GM19099 (cell line): ENCODE measurements around the gene FAT2.

Source experiments
- POLR2A ChIP-seq: IDR thresholded peaks from 3 replicates; pipeline ENCODE4 v1.6.1; 2011; ENCODE audit warnings: low read depth; ENCODE audit not compliant: insufficient read length; ENCODE audit errors: extremely low read depth

Gene FAT2

DNA sequence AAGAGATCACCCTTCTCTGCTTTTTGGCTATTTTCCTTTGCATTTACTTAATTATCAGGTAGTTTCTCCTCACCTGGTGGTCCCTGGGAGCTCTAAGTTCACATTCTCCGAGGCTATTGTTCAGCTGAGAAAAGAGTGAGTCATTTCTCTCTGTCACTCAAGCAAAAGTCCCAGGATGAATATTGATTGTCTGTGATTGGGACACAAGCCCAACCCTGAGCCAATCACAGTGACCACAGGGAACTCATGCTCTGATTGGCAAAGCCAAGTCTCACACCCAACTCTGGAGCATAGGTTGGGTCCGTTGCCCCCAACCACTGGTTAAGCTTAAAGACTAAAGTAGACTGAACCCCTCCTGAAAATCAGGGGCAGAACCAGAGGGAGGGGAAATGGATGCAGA, 27.8 kb upstream of the FAT2 start:
- TF ChIP-seq POLR2A: no peak

DNA sequence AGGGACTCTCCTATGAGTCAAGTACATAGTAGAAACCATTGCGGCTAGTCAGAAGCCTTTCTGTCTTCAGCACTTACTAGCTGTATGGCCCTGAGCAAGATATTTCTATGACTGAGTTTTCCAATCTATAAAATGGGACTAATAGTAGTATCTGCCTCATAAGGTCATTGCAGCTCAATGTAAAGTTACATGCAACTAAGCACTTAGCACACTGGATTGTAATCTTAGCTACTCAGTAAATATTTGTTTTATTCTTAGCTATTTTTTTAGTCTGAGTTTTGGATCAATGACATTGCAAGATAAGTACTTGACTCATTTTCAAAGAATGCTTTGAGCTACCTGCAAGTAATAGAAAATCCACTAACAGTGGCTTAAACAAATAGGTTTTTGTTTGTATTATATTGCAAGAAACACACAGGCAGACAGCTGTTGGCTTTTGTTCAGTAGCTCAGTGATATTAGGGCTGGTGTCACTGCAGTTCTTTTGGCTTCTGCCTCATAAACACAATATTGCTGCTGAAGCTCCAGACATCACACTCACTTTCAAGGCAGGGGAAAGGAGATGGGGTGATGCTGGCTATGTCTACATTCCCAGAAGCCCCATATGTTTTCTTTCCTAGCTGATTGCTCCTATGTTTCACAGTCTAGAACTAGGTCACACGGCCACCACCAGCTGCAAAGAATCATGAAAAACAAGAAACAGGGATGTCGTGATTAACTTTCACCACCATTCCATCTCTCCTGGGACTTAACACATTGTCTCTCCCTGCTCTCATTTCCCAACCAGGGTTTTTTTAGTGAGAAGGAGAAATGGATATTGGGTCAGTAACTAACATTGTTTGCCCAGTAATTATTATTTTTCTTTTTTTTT, 26.9 kb upstream of the FAT2 start:
- no peak for TF ChIP-seq POLR2A

DNA sequence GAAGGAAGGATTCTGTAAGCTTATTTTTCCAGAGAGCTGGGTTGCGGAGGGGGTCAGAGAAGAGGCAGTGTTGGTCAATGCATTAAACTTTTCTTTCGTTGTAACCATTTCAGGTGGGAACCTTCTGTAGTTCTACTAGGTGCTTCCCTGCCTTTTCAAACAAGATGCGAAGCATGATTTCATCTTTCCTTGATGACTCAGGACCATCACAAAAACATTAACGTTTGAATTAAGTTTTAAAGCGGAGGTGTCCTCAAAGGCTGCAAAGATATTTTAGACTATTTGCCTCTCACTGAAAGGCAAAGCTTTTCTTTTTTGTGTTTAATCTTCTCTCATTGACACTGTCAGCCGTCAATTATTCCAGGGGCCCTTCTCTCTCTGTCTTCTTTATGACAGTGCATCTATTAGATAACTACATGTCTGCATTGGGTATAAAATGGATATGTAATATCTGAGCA, 26.3 kb upstream of the FAT2 start:
- no peak for TF ChIP-seq POLR2A

DNA sequence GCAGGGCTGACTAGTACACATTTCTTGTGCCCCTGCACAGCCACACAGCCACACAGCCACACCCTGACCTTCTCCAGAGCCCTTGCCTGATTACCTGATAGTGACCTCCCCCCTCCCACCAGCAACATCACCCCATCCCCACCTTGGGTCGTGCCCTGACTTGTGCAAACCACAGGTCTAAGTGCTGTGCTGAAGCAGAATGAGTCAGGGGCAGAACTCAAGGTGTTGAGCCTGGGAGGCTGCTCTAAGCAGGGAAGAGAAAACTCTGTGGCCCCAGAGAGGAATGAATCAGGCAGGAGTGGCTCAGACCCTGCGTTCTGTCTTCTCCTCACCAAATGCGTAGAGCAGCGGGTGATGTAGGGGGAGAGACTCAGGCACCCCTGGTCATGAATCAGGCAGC, 24.3 kb upstream of the FAT2 start:
- TF ChIP-seq POLR2A: no peak

DNA sequence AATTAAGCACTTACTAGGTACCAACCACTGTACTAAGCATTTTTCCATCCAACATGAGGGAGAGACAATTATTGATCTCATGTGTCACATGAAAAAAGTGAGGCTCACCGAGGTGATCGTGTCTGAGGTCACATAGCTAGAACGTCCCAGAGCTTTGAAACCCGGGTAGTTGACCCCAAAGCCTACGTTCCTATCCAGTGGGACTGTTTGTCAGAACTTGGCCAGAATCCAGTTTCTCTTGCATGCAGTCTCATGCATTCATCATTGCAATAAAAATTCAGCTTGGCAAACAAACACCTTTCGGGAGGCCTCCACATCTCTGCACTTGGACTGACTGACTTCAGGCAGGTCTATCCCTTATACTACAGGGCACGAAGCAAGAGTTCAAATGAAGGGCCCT, 23.4 kb upstream of the FAT2 start:
- no peak for TF ChIP-seq POLR2A

DNA sequence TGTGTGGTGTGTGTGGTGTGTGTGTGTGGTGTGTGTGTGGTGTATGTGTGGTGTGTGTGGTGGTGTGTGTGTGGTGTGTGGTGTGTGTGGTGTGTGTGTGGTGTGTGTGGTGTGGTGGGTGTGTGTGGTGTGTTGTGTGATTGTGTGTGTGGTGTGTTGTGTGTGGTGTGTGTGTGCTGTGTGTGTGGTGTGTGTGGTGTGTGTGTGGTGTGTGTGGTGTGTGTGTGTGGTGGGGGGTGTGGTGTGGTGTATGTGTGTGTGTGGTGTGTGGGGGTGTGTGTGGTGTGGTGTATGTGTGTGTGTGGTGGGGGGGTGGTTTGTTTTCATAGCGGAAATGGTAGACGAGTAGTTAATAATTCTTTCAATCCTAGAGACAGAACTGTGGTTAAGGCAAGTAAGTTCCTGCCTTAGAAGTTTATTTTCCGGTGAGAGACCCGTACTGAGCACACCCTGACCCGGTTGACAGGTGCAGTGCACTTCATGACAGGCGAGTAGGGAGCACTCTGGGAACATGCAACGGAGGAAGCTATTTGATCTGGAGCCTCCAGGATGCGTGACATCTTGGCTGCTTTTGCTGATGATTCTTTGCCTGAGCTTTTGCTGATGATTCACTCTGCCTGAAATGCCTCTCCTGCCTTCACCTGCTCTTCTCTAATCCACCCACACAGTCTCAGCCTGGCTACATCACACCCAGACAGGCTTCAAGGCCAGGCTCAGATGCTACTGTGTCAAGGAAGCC, 21.7 kb upstream of the FAT2 start:
- TF ChIP-seq POLR2A: no peak

DNA sequence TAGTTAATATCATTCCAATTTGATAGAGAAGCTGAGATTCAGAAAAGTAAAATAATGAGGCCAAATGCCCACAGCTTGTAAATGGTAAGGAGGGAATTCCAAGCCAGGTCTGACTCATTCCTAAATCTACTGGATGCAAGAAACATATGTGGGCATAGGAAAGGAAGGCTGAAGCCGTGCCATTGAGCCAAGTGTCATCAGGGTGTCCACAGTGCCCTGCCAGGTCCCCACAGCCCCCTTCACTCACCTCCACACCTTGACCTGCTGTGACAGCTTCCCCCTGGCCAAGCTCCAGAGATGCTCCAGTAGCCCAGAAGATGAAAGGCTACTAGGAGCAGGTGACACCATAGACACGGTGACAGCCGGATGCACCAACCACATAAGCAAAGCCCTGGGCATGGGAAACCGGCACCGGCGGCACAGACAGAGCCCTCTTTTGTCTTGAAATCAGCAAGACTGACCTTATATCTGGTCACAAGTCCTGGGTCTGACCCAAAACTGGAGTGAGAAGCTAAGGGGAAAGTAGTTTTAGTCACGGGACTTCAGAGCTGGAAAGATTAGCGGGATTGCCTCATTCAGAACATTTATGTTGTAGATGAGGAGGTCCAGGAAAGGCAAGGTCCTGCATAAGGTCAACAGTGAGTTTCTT, 20.1 kb upstream of the FAT2 start:
- no peak for TF ChIP-seq POLR2A

DNA sequence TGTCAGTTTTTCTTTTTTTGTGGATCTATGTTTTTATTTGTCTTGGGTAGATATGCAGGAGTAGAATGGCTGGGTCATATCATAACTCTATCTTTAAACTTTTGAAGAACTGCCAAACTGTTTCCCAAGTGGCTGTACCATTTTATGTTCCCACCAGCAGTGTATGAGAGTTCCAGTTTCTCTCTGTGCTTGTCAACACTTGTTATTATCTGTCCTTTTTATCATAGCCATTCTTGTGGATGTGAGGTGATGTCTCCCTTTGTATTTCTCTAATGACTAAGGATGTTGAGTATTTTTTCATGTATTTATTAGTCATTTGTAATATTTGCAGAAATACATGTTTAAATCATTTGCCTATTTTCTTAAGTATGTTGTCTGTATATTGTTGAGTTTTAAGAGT, 17.4 kb upstream of the FAT2 start:
- no peak for TF ChIP-seq POLR2A

DNA sequence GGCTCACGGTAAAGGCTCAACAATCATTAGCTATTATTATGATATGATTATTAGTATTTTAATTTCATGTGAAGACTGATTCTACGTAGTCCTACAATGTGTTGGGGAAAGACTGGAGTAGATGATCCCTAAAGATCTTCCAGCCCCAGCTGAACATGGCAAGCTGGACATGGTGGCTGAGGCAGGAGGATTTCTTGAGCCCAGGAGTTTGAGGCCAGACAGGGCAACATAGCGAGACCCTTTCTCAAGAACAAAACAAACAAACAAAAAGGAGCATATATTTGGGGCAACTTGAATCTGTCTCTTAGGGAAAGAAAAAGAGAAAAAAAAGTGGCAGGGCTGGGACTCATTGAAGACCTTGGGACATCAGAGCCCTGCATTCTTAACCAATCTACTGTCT, 16.2 kb upstream of the FAT2 start:
- no peak for TF ChIP-seq POLR2A

DNA sequence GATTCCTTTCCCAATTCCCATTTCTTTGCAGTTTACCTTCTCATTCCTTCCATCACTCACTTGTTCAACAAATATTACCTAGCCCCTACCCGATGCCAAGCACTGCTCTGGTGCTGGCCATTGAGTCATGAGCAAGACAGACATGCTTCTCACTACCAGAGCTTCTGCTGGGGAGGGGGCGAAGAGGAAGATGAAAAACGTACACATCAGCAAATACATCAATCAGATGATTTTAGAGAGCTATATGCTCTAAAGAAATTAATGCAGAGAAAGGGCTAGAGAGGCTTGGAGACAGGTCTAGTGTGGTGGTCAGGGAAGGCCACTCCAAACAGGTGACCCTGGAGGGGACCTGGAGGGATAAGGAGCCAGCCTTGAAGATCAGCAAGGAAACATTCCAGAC, 14.4 kb upstream of the FAT2 start:
- TF ChIP-seq POLR2A: no peak

DNA sequence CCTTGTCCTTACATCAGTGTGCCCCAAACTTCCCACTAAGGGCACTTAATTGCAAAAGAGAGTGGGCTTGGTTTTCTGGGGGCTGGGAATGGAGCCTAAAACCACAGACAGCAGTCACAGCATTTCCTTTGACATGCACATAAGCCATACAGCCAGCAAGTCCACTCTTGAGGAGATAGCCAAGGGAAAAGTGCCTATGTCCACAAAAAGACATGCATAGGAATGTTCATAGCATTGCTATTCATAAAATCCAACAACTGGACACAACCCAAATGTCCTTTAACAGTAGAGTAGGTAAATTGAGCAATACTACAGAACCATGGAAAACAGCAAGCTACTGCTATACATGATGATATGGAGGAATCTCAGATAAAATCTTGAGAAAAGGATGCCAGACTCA, 11.7 kb upstream of the FAT2 start:
- no peak for TF ChIP-seq POLR2A

DNA sequence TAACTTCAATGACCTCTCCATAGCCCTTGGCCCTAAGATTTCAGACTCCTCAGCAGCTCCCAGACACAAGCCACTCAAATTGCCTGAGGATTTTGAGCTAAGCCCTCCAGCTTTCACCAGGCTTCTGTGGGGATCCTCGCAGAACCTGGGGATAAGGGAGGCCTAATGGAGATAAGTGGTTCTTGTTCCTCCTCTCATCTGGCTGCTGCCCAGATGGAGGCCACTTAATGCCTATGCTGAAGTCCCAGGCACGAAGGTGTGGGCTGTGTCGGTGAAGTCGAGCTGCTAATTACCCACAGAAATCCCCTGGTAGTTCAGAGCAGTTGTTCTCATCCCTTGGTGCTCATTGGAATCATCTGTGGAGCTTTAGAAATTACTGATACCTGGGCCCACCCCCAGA, 10.3 kb upstream of the FAT2 start:
- TF ChIP-seq POLR2A: no peak

DNA sequence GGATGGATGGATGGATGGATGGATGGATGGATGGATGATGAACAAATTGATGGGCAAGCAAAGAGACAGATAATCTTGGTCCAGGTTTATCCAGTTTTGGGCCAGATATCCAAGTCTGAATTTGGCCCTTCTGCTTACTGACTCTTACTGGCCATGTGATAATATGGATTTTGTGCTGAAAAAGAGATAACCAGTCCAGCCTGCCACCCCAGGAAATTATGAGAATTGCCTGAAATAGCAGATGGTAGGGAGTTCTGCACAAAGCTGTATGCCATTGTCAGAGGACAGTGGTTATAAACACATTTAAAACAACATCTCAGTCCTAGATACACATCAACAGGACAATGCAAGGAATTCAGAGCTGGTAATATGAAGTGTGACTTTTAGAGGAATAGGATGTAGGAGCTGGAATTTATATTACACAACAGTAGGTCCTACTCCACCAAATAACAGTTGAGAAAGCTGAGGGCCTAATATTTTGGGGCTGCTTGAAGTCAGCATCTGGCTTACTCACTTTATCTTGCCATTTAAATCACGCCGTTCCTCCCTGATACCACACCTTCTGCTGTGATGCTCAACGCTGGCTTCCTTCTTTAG, 9.0 kb upstream of the FAT2 start:
- no peak for TF ChIP-seq POLR2A

DNA sequence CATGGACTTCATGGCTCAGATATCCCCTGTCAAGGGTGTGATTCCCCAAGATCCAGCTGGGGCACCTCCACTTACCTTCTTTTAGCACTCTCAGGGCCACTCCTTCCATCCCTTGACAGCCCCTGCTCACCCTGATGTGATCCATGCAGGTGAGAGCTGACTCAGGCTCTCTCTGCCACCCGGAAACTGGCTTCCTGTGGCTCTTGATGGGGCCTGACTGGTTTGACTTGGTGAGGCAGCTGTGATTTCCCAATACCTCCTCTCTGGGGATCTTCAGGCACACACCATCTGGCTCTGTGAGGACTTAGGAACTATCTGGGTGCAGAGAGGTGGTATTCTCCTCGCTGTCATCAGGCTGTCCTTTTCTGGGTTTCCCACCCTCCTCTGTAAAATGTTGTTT, 7.9 kb upstream of the FAT2 start:
- TF ChIP-seq POLR2A: no peak

DNA sequence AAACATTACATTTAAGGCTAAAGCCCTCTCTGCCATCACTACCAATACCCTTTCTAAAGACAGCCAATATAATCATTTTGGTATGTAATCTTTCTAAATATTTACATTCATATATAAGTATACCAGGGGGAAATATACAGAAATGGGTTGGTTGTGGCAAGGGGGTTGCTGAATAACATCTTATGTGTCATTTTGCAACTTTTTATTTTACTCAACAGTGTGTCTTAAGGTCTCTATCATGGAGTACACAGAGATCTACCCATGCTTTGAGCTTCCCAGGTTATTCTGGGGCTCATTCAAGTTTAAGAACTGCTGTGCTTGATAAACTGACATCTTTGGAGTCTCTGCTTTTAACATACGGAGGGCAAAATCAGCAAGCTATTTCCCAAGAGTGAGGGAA, 7.4 kb upstream of the FAT2 start:
- no peak for TF ChIP-seq POLR2A

DNA sequence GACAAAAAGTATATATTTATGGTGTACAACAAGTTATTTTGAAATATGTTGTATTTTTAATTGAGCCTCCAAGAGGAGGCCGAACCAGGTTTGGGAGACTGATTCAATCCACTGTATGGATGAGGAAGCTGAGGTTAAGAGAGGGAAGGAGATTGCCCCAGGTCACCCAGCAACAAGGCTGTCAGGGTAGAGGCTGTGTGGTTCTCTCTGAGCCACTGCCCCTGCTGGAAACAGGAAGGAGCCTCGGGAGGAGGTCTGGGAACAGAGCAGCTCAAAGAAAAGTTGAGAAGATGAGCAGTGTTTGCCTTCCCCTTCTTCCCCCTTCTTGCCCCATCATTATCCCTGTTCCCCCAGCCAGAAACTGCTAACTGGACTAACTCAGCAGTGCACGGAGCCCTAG, 6.6 kb upstream of the FAT2 start:
- no peak for TF ChIP-seq POLR2A

DNA sequence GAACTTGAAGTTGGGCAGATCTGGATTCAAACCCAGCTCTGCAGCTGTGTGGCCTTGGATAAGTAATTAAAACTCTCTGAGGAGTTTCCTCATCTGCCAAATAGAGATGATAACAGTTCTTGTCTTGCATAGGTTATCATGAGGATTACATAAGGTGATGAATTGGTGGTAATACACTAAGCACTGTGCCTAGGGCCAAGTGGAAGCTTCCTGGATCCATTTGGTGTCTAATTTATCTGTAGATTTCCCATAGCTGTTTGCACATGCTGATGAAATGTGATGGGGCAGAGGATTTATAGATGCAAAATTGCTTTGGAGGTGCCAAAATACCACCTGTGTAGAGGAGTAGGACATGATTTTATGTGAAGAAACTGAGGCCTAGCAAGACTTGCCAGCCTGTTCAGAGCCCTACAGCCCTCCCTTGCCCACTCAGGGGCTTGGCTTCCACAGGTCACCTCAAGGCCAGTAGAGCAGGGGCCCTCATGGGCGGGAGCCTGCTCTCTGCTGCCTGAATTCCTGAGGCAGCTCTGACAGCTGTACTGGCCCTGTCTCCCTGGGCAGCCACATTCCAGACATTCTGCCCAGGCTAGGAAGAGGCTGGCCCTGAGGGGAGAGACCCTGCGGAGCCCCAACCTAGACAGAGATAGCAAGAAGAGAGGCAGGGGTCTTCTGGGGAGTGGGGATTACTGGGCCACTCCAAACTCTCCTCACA, 5.9 kb upstream of the FAT2 start:
- no peak for TF ChIP-seq POLR2A
